IMR-90 (cell line): ENCODE measurements around the gene GPR158. TPM values are rescaled to one million over a fixed set of nuclear protein-coding genes. Genes with fewer than 3 reads are reported as not detected.

ENCODE experiments used
- ATAC-seq: fragments of 200-7000 bp; cut with Tn5 transposase; 2 replicates; pipeline ENCODE4 v1.9.1; 2020; ENCODE audit warnings: low read depth, mild to moderate bottlenecking, moderate library complexity
- BruUV-seq: library from RNA; stranded (reverse); fragments of 400-500 nt; replicated peaks from 2 replicates; lab custom pipeline; 2021; lab: Mats Ljungman, UMichigan
- CTCF ChIA-PET: fragments of 300-600 bp; formaldehyde crosslinking; extraction: SDS; loops from one replicate; lab custom pipeline; 2021; ENCODE audit warnings: antibody characterized with exemption; lab: Yijun Ruan, JAX
- POLR2A ChIA-PET: fragments of 300-600 bp; sonication (Branson Sonifier 250); formaldehyde crosslinking; loops from one replicate; lab custom pipeline; 2022; ENCODE audit warnings: antibody characterized with exemption; ENCODE audit not compliant: unreplicated experiment; lab: Charles Lee
- DNase-seq: peaks from one replicate; pipeline ENCODE4 v3.0.0; 2013
- H2AFZ ChIP-seq: replicated peaks from 2 replicates; pipeline ENCODE3; 2013; ENCODE audit warnings: low read length, mild to moderate bottlenecking; ENCODE audit not compliant: poor library complexity
- H2AK5ac ChIP-seq: 2 replicates; pipeline ENCODE4 v1.6.1; 2013; ENCODE audit warnings: low read depth, low read length, inconsistent platforms
- H2AK9ac ChIP-seq: replicated peaks from 2 replicates; pipeline ENCODE3; 2013; ENCODE audit warnings: mild to moderate bottlenecking, low read depth, low read length, moderate library complexity; ENCODE audit not compliant: poor library complexity
- H2BK120ac ChIP-seq: 2 replicates; pipeline ENCODE4 v1.6.1; 2013; ENCODE audit warnings: low read depth, low read length, inconsistent platforms
- H2BK15ac ChIP-seq: 3 replicates; pipeline ENCODE4 v1.6.1; 2013; ENCODE audit warnings: low read depth, low read length, inconsistent platforms
- H2BK20ac ChIP-seq: 2 replicates; pipeline ENCODE4 v1.6.1; 2013; ENCODE audit warnings: low read depth, mild to moderate bottlenecking, inconsistent platforms, low read length, moderate library complexity
- H2BK5ac ChIP-seq: 2 replicates; pipeline ENCODE4 v1.6.1; 2013; ENCODE audit warnings: mild to moderate bottlenecking, low read depth, low read length, inconsistent platforms; ENCODE audit not compliant: poor library complexity, severe bottlenecking
- H3K14ac ChIP-seq: replicated peaks from 2 replicates; pipeline ENCODE4 v1.6.1; 2013; ENCODE audit warnings: low read depth, low read length, inconsistent platforms
- H3K18ac ChIP-seq: 2 replicates; pipeline ENCODE4 v1.6.1; 2013; ENCODE audit warnings: low read depth, low read length, control low read depth
- H3K23ac ChIP-seq: 2 replicates; pipeline ENCODE4 v1.6.1; 2013; ENCODE audit warnings: low read depth, low read length, inconsistent platforms
- H3K27ac ChIP-seq: 2 replicates; pipeline ENCODE4 v1.5.1; 2013; ENCODE audit warnings: mild to moderate bottlenecking, control low read depth, low read length; ENCODE audit not compliant: insufficient read depth
- H3K27me3 ChIP-seq: 2 replicates; pipeline ENCODE4 v1.6.1; 2013; ENCODE audit warnings: low read length; ENCODE audit not compliant: control insufficient read depth, insufficient read depth
- H3K36me3 ChIP-seq: 2 replicates; pipeline ENCODE4 v1.6.1; 2013; ENCODE audit warnings: low read length, mixed read lengths; ENCODE audit not compliant: control insufficient read depth, insufficient read depth
- H3K4ac ChIP-seq: 2 replicates; pipeline ENCODE4 v1.6.1; 2013; ENCODE audit warnings: low read depth, low read length, inconsistent platforms
- H3K4me1 ChIP-seq: 2 replicates; pipeline ENCODE4 v1.6.1; 2013; ENCODE audit warnings: low read length, mixed read lengths; ENCODE audit not compliant: control insufficient read depth, insufficient read depth
- H3K4me2 ChIP-seq: 2 replicates; pipeline ENCODE4 v1.6.1; 2013; ENCODE audit warnings: low read depth, mild to moderate bottlenecking, control low read depth, low read length, moderate library complexity
- H3K4me3 ChIP-seq: 2 replicates; pipeline ENCODE4 v1.5.1; 2013; ENCODE audit warnings: low read depth, mild to moderate bottlenecking, control low read depth, low read length, moderate library complexity; ENCODE audit not compliant: insufficient read depth
- H3K56ac ChIP-seq: 2 replicates; pipeline ENCODE4 v1.6.1; 2013; ENCODE audit warnings: low read length, inconsistent platforms; ENCODE audit not compliant: insufficient read depth; ENCODE audit errors: extremely low read depth
- H3K79me1 ChIP-seq, 2 experiments: 2 replicates each; pipeline ENCODE4 v1.6.1; 2013; ENCODE audit warnings: low read length in 2 of 2, inconsistent platforms in 1 of 2, low read depth in 1 of 2
- H3K9ac ChIP-seq: 2 replicates; pipeline ENCODE4 v1.6.1; 2013; ENCODE audit warnings: low read depth, low read length, control low read depth
- H3K9me1 ChIP-seq: 2 replicates; pipeline ENCODE4 v1.6.1; 2013; ENCODE audit warnings: low read length, inconsistent platforms; ENCODE audit not compliant: insufficient read depth
- H3K9me3 ChIP-seq: 2 replicates; pipeline ENCODE4 v1.6.1; 2013; ENCODE audit warnings: low read length; ENCODE audit not compliant: control insufficient read depth, insufficient read depth
- H4K20me1 ChIP-seq: 2 replicates; pipeline ENCODE4 v1.6.1; 2013; ENCODE audit warnings: low read length, inconsistent platforms; ENCODE audit not compliant: insufficient read depth
- H4K5ac ChIP-seq: 2 replicates; pipeline ENCODE4 v1.6.1; 2013; ENCODE audit warnings: mild to moderate bottlenecking, low read depth, low read length, control low read depth
- H4K8ac ChIP-seq, 2 experiments: 2 replicates each; pipeline ENCODE4 v1.6.1; 2013; ENCODE audit warnings: low read depth in 2 of 2, low read length in 2 of 2, control low read depth in 1 of 2, inconsistent platforms in 1 of 2
- H4K91ac ChIP-seq: 2 replicates; pipeline ENCODE4 v1.6.1; 2013; ENCODE audit warnings: low read depth, low read length, inconsistent platforms; ENCODE audit not compliant: insufficient read depth
- BHLHE40 ChIP-seq: fragments of 150-350 bp; IDR thresholded peaks from 2 replicates; pipeline ENCODE4 v1.6.1; 2016; ENCODE audit warnings: mild to moderate bottlenecking, low read depth, low read length
- CEBPB ChIP-seq: IDR thresholded peaks from 2 replicates; pipeline ENCODE4 v1.6.1; 2012; ENCODE audit warnings: low read depth, low read length, improper control_type of control experiment
- CHD1 ChIP-seq: IDR thresholded peaks from 2 replicates; pipeline ENCODE4 v1.6.1; 2012; ENCODE audit warnings: low read depth, low read length, improper control_type of control experiment
- FOS ChIP-seq: fragments of 150-350 bp; IDR thresholded peaks from 2 replicates; pipeline ENCODE4 v1.6.1; 2016; ENCODE audit warnings: low read depth, low read length
- MAFK ChIP-seq: IDR thresholded peaks from 2 replicates; pipeline ENCODE4 v1.6.1; 2012; ENCODE audit warnings: low read depth, low read length, improper control_type of control experiment
- MAZ ChIP-seq: IDR thresholded peaks from 2 replicates; pipeline ENCODE4 v1.6.1; 2012; ENCODE audit warnings: low read depth, mild to moderate bottlenecking, low read length, improper control_type of control experiment, moderate library complexity, borderline replicate concordance
- MXI1 ChIP-seq: IDR thresholded peaks from 2 replicates; pipeline ENCODE4 v1.6.1; 2012; ENCODE audit warnings: low read depth, mild to moderate bottlenecking, low read length, moderate library complexity, borderline replicate concordance
- NFE2L2 ChIP-seq: fragments of 150-350 bp; IDR thresholded peaks from 2 replicates; pipeline ENCODE4 v1.6.1; 2016; ENCODE audit warnings: low read depth, mild to moderate bottlenecking, low read length
- POLR2A ChIP-seq: IDR thresholded peaks from 2 replicates; pipeline ENCODE4 v1.6.1; 2012; ENCODE audit warnings: mild to moderate bottlenecking, low read depth, low read length
- RAD21 ChIP-seq: IDR thresholded peaks from 2 replicates; pipeline ENCODE4 v1.6.1; 2012; ENCODE audit warnings: low read length, improper control_type of control experiment
- RCOR1 ChIP-seq: IDR thresholded peaks from 2 replicates; pipeline ENCODE4 v1.6.1; 2012; ENCODE audit warnings: mild to moderate bottlenecking, low read length, improper control_type of control experiment; ENCODE audit not compliant: insufficient replicate concordance
- RFX5 ChIP-seq: IDR thresholded peaks from 2 replicates; pipeline ENCODE4 v1.8.0; 2012; ENCODE audit warnings: low read depth, mild to moderate bottlenecking, low read length, moderate library complexity
- SMC3 ChIP-seq: fragments of 150-350 bp; IDR thresholded peaks from 2 replicates; pipeline ENCODE4 v1.6.1; 2016; ENCODE audit warnings: low read depth, mild to moderate bottlenecking, antibody characterized with exemption, low read length, moderate library complexity
- WGBS, 2 experiments: methylation state at CpG; one replicate each; pipeline versions ENCODE4 v1.1.5 to v1.1.7; 2013; ENCODE audit warnings: missing lambda C conversion rate in 2 of 2; ENCODE audit not compliant: insufficient read length in 1 of 2; ENCODE audit errors: extremely low coverage in 2 of 2; 5-methylcytosine and 5-hydroxymethylcytosine counted together
- dilution Hi-C: fragments of 300-500 bp; cut with HindIII; formaldehyde crosslinking; loops from one replicate; pipeline ENCODE4 v1.14.3; 2018; ENCODE audit warnings: low sequenced_read_pairs; ENCODE audit not compliant: unreplicated experiment
- in situ Hi-C: fragments of 300-500 bp; cut with MboI; formaldehyde crosslinking; loops from 3 replicates; pipeline ENCODE4 v1.14.3; 2019; ENCODE audit warnings: low sequenced_read_pairs, inconsistent platforms, mixed read lengths
- intact Hi-C: fragments of 100-400 bp; cut with micrococcal nuclease; formaldehyde crosslinking; loops from 2 replicates; pipeline ENCODE4 v1.10.0; 2022
- polyA plus RNA-seq, 3 experiments: library from polyadenylated mRNA; depleted of rRNA; stranded (reverse); fragments of >200 nt; gene quantifications; 2 replicates each; pipeline ENCODE4 v1.2.3, GENCODE V29; 2012; ENCODE audit warnings: low replicate concordance in 1 of 3
- total RNA-seq: library from RNA; depleted of rRNA; stranded (reverse); fragments of >200 nt; gene quantifications from 2 replicates; pipeline ENCODE4 v1.2.3, GENCODE V29; 2012
- TF ChIP-seq, protein P1 (sequence below): conservative IDR thresholded peaks from 2 replicates; pipeline ENCODE4 v1.5.1; 2012; ENCODE audit warnings: mild to moderate bottlenecking, low read depth, low read length, improper control_type of control experiment
- TF ChIP-seq, protein P2 (sequence below): fragments of 150-350 bp; IDR thresholded peaks from 2 replicates; pipeline ENCODE4 v1.6.1; 2016; ENCODE audit warnings: low read depth, mild to moderate bottlenecking, low read length, moderate library complexity, borderline replicate concordance
- TF ChIP-seq, protein P3 (sequence below): fragments of 150-350 bp; IDR thresholded peaks from 2 replicates; pipeline ENCODE4 v1.6.1; 2017; ENCODE audit warnings: mild to moderate bottlenecking, antibody characterized with exemption, low read length, low read depth

The GPR158 gene
- total and polyA plus RNA-seq, 2 of the 4 experiments (the other 2 are of a cell fraction) = not detected

DNA sequence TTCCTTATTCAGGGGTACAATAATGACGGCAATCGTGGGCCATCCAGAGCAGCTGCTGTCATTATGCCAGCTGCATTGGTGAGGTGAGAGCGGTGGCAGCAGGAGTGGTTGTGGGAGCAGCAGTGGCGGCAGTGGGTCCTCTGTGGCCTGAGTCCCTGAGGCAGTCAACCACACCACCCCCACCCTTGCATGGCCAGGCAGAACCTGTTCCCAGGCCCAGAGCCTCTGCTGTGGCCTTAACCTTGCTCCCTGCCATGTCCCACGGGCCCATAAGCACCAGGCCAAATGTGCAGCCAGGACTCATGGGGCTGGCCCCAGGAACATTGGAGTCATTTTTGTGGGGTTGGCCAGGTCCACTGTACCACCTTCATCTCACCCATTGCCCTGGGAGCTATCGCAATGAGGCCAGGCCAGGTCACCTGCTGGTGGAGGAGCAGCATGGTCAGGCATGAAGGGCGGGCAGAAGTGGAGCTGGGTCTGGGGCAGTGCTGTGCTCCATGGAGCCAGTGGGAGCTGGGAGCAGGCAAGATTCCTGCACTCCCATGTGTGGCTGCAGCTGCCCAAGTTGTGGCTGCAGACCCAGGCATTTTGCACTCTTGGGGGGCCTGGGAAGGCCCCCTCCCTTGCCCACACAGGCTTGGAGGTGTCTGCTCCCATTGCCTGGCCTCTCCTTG is 213.5 kb downstream of the GPR158 start:
- intact Hi-C loops = no loop called here
- Histone ChIP-seq H3K27me3 (no peaks in the 10 kb centered on the region), H2AK5ac (no peak overlapping the region), H2AFZ (no peak overlapping the region), H4K5ac (no peak overlapping the region), H2BK15ac (no peak overlapping the region), H2BK120ac (no peak overlapping the region), H3K9me3 (peaks cover 23% of the 10 kb centered on the region), H3K4me2 (no peak overlapping the region), H4K8ac (no peak overlapping the region), H4K91ac (no peak overlapping the region), H3K9ac (no peak overlapping the region), H4K20me1 (no peaks in the 10 kb centered on the region), H3K27ac (no peak overlapping the region), H3K4me1 (no peaks in the 10 kb centered on the region), H3K36me3 (no peaks in the 10 kb centered on the region), H3K23ac (no peak overlapping the region), H3K9me1 (no peaks in the 10 kb centered on the region), H2BK5ac (no peak overlapping the region), H3K18ac (no peak overlapping the region), H3K79me1 (no peaks in the 10 kb centered on the region), H3K14ac (no peak overlapping the region), H3K4me3 (no peak overlapping the region), H2BK20ac (no peak overlapping the region), H3K56ac (no peak overlapping the region), H2AK9ac (no peak overlapping the region), H3K4ac (no peak overlapping the region)
- TF ChIP-seq MAFK (no peak), FOS (no peak), RAD21 (no peak), POLR2A (no peak), RFX5 (no peak), MAZ (no peak), CEBPB (no peak), CHD1 (no peak), MXI1 (no peak), RCOR1 (no peak), BHLHE40 (no peak), SMC3 (no peak), NFE2L2 (no peak)
- TF ChIP-seq, protein P1, sequence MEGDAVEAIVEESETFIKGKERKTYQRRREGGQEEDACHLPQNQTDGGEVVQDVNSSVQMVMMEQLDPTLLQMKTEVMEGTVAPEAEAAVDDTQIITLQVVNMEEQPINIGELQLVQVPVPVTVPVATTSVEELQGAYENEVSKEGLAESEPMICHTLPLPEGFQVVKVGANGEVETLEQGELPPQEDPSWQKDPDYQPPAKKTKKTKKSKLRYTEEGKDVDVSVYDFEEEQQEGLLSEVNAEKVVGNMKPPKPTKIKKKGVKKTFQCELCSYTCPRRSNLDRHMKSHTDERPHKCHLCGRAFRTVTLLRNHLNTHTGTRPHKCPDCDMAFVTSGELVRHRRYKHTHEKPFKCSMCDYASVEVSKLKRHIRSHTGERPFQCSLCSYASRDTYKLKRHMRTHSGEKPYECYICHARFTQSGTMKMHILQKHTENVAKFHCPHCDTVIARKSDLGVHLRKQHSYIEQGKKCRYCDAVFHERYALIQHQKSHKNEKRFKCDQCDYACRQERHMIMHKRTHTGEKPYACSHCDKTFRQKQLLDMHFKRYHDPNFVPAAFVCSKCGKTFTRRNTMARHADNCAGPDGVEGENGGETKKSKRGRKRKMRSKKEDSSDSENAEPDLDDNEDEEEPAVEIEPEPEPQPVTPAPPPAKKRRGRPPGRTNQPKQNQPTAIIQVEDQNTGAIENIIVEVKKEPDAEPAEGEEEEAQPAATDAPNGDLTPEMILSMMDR = no peak
- TF ChIP-seq, protein P2, sequence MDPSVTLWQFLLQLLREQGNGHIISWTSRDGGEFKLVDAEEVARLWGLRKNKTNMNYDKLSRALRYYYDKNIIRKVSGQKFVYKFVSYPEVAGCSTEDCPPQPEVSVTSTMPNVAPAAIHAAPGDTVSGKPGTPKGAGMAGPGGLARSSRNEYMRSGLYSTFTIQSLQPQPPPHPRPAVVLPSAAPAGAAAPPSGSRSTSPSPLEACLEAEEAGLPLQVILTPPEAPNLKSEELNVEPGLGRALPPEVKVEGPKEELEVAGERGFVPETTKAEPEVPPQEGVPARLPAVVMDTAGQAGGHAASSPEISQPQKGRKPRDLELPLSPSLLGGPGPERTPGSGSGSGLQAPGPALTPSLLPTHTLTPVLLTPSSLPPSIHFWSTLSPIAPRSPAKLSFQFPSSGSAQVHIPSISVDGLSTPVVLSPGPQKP = no peak
- TF ChIP-seq, protein P3, sequence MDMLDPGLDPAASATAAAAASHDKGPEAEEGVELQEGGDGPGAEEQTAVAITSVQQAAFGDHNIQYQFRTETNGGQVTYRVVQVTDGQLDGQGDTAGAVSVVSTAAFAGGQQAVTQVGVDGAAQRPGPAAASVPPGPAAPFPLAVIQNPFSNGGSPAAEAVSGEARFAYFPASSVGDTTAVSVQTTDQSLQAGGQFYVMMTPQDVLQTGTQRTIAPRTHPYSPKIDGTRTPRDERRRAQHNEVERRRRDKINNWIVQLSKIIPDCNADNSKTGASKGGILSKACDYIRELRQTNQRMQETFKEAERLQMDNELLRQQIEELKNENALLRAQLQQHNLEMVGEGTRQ = no peak
- no peak for ATAC-seq
- WGBS, 2 experiments = 90% methylated on average over 2 of the region's 7 CpGs; no CpG with 5 or more reads in 1 of the 2 experiments
- BruUV-seq = no TSS peak
- POLR2A ChIA-PET = no interaction called here
- in situ Hi-C loops = no loop called here
- CTCF ChIA-PET = no interaction called here
- DNase-seq = no peak
- dilution Hi-C loops = no loop called here
